Measurements from ENCODE around the gene VAV1. TPM values are rescaled to one million over a fixed set of nuclear protein-coding genes. Genes with fewer than 3 reads are reported as not detected.
"Not testable (repeated sequence)": the region's sequence is repeated elsewhere in the genome, so short reads cannot be mapped to it uniquely, and the experiment has no call there.

Gene VAV1
- total and polyA plus RNA-seq, 2 of the 13 experiments (the other 11 are each of a cell fraction or from before 2014, with no cell fraction given), result not detected

- H3K4me2 ChIP-seq (ENCODE audit: low read depth, low read length); H3K79me2 ChIP-seq (ENCODE audit: insufficient read depth, low read length); H4K20me1 ChIP-seq (ENCODE audit: insufficient read depth, low read length); H3K4me3 ChIP-seq (replicated peaks in 1 of 3; ENCODE audit: insufficient read depth in 1 of 3, low read depth in 2 of 3, low read length in 3 of 3); H3K9ac ChIP-seq (ENCODE audit: insufficient read depth, low read depth, low read length); CTCF ChIA-PET (ENCODE audit: low intra/inter-chr PET ratio, low total read pairs); H3K36me3 ChIP-seq (replicated peaks in 1 of 2; ENCODE audit: control insufficient read depth in 1 of 2, insufficient read depth in 2 of 2, low read length in 2 of 2); POLR2A ChIA-PET; DNase-seq (ENCODE audit: low spot score); intact Hi-C loops (cut with micrococcal nuclease; ENCODE audit: unreplicated experiment); H2AFZ ChIP-seq (ENCODE audit: low read length); ATAC-seq; in situ Hi-C loops (cut with HindIII; ENCODE audit: extremely low pct_ligation_motif_present, low pct_unique_long_range_greater_than_20kb); H3K27ac ChIP-seq (ENCODE audit: extremely low read length, insufficient read depth, low read length); H3K9me3 ChIP-seq (ENCODE audit: low read length); FAIRE-seq; BruUV-seq (replicated peaks): not testable (repeated sequence)
- H3K4me1 ChIP-seq (ENCODE audit: insufficient read depth, low read length), result peaks cover 13% of the 10 kb centered on the region
- H3K27me3 ChIP-seq (ENCODE audit: control insufficient read depth in 1 of 2, insufficient read depth in 2 of 2, low read length in 2 of 2), result peaks cover 0 to 12% of the 10 kb centered on the region in 2 experiments; a peak in 3 of 5 replicates
- WGBS (ENCODE audit: low lambda C conversion rate), result 56% methylated on average over 14 of the region's 14 CpGs
These were observed 27.8 kb downstream of the VAV1 start for GRCh38 chr19:6800160-6800790.

DNA sequence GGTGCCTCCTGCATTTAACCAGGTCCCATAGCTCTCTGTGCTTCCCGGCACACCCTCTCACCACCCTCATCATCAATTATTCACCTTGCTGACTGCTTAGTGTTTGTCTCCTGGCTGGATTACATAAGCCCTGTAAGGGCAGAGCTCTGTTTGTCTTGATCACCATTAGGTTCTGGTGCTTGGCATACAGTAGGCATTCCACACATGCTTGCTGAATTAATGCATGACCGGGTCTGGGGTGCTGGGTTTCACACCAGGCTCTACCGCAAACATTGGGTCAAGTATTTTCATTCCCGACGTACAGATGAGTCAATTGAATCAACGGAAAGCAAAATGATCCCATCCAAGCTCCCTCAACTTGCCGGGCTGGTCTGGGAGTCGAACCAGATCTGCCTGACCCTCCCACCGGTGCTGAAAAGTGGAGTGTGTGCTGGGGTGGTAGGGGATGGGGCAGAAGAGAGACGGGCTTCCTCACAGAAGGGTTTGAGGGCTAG, 28.5 kb downstream of the VAV1 start:
- no peak for FAIRE-seq
- Histone ChIP-seq H2AFZ (ENCODE audit: low read length) (no peak overlapping the region), H3K36me3 (replicated peaks in 1 of 2; ENCODE audit: control insufficient read depth in 1 of 2, insufficient read depth in 2 of 2, low read length in 2 of 2) (no peaks in the 10 kb centered on the region), H3K79me2 (ENCODE audit: insufficient read depth, low read length) (no peaks in the 10 kb centered on the region), H4K20me1 (ENCODE audit: insufficient read depth, low read length) (no peaks in the 10 kb centered on the region), H3K27me3 (ENCODE audit: control insufficient read depth in 1 of 2, insufficient read depth in 2 of 2, low read length in 2 of 2) (peaks cover 0 to 12% of the 10 kb centered on the region in 2 experiments; a peak in 3 of 5 replicates), H3K4me2 (ENCODE audit: low read depth, low read length) (peak overlapping the region; percentile 60), H3K9ac (ENCODE audit: insufficient read depth, low read depth, low read length) (no peak overlapping the region), H3K9me3 (ENCODE audit: low read length) (no peaks in the 10 kb centered on the region), H3K4me1 (ENCODE audit: insufficient read depth, low read length) (peaks cover 13% of the 10 kb centered on the region), H3K4me3 (replicated peaks in 1 of 3; ENCODE audit: insufficient read depth in 1 of 3, low read depth in 2 of 3, low read length in 3 of 3) (peak overlapping the region in 1 of 3 experiments; percentile 46; a peak in 1 of 6 replicates), H3K27ac (ENCODE audit: extremely low read length, insufficient read depth, low read length) (no peak overlapping the region)
- intact Hi-C loops (cut with micrococcal nuclease; ENCODE audit: unreplicated experiment) (no loop called here), in situ Hi-C loops (cut with HindIII; ENCODE audit: extremely low pct_ligation_motif_present, low pct_unique_long_range_greater_than_20kb) (no loop called here)
- WGBS (ENCODE audit: low lambda C conversion rate), result 31% methylated on average over 7 of the region's 10 CpGs
- DNase-seq (ENCODE audit: low spot score), result peak; percentile 19
- ChIA-PET POLR2A (no interaction called here), CTCF (ENCODE audit: low intra/inter-chr PET ratio, low total read pairs) (no interaction called here)
- no TSS peak for BruUV-seq (replicated peaks)
- no peak for ATAC-seq
- TF ChIP-seq AHR (CRISPR knock-in tag; IDR thresholded peaks at IDR 0.05) (no peak), ZNF501 (CRISPR knock-in tag; IDR thresholded peaks at IDR 0.05) (0 out of 2 replicates have a peak, but pooled peaks have one; percentile 17), PRDM10 (CRISPR knock-in tag; IDR thresholded peaks at IDR 0.05; ENCODE audit: low read depth) (no peak), ZNF142 (CRISPR knock-in tag; IDR thresholded peaks at IDR 0.05) (no peak), ZKSCAN8 (CRISPR knock-in tag; IDR thresholded peaks at IDR 0.05; ENCODE audit: borderline replicate concordance) (peak; percentile 78; the same call in 1 of the 2 replicates)
- TF ChIP-seq, protein P1, sequence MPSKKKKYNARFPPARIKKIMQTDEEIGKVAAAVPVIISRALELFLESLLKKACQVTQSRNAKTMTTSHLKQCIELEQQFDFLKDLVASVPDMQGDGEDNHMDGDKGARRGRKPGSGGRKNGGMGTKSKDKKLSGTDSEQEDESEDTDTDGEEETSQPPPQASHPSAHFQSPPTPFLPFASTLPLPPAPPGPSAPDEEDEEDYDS (CRISPR knock-in tag; IDR thresholded peaks at IDR 0.05), result no peak
